SW 1271 (cell line): Measurements from ENCODE around the gene U2AF1L4.
A peak's percentile ranks its signal among the peaks of the same experiment; 100 is the strongest.
"Not testable (repeated sequence)": the region's sequence is repeated elsewhere in the genome, so short reads cannot be mapped to it uniquely, and the experiment has no call there.

Experiments
- DNase-seq, 2 experiments: peaks; one replicate each; lab custom pipeline; 2025; lab: John Stamatoyannopoulos, UW

U2AF1L4 gene

DNA sequence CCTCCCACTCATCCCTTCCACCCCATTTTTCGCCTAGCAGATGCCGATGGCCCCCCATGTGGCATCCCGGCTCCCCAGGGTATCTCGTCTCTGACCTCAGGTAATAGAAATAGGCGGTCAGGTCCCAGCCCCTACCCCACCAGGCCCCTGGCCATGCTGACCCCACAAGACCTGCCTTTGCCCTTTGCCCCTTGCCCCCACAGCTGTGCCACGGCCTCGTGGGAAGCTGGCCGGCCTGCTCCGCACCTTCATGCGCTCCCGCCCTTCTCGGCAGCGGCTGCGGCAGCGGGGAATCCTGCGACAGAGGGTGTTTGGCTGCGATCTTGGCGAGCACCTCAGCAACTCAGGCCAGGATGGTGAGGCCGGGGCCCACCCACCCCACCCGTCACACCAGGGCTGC, 35.5 kb upstream of the U2AF1L4 start:
- DNase-seq = no peak

DNA sequence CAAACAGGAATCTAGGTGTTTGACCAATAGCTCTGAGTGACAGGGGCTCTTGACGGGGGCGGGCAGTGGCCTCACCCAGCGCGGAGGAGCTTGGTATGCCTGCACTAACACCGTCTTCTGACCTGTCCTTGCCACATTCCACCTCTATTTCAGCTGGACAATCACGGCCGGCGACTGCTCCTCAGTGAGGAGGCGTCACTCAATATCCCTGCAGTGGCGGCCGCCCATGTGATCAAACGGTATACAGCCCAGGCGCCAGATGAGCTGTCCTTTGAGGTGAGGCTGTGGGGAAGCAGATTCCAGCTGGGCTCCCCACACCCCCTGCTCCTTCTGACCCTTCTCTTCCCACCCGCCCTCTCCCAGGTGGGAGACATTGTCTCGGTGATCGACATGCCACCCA, 34.8 kb upstream of the U2AF1L4 start:
- no peak for DNase-seq

DNA sequence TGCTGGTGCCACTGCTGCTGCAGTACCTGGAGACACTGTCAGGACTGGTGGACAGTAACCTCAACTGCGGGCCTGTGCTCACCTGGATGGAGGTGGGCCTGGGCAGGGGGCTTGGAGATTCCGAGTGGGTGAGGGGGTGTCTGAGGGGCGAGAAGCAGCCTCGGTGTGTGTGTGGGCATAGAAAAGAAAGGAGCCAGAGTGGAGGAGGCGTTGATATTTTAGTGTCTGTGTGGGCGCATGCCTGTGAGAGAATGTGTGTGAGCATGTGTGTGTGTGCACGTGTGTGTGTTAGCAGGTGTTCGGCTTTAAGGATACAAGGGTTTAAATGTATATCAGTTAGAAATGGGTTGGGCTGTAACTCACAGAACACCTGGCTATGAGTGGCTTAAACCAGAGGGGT, 33.8 kb upstream of the U2AF1L4 start:
- DNase-seq = no peak

DNA sequence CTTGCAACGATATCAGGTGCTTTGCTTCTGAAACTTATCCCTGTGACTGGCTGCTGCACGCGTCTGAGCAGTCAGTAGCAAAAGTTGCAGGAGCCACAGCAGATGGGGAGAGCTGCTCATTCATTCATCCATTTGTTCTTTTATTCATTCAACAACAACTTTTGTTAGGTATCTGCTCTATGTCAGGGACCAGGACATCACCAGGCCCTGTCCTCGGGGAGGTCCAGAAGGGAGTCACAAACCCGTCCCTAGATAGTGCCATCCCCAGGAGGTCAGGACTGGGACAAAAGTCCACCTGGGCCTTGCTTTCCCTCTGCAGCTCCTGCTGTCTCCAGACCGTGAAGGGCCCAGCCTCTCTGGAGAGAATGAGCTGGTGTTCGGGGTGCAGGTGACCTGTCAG, 32.7 kb upstream of the U2AF1L4 start:
- DNase-seq = no peak

DNA sequence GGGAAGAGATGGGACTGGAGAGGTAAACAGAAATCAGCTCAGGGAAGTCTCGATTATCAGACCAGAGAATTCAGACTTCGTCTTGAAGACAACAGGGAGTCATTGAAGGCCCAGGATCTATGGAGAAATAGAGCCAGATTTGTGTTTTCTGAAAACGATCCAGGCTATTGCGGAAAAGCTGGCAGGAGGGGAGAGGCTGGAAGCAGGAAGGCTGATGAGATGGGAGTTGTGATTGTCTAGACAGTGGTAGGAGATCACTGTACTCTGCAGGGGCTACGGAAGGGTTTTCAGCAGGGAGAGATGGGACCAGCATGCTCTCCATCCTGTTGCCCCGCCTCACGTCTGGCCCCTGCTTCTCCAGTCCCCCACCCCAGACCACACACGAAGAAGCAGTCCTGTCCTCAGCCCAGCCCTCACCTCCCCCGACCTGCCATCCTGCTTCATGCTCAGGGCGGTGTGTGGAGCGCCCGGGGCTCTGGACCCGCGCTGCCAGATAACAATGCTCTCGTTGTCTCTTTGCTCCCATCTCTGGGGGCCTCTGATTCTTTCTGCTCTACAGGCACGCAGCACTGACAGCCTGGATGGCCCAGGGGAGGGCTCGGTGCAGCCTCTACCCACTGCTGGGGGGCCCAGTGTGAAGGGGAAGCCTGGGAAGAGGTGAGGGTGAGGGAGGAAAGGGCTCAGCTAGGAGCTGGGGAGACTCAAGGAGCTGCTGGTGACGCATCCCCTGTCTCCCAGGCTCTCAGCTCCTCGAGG, 32.0 kb upstream of the U2AF1L4 start:
- DNase-seq = no peak

DNA sequence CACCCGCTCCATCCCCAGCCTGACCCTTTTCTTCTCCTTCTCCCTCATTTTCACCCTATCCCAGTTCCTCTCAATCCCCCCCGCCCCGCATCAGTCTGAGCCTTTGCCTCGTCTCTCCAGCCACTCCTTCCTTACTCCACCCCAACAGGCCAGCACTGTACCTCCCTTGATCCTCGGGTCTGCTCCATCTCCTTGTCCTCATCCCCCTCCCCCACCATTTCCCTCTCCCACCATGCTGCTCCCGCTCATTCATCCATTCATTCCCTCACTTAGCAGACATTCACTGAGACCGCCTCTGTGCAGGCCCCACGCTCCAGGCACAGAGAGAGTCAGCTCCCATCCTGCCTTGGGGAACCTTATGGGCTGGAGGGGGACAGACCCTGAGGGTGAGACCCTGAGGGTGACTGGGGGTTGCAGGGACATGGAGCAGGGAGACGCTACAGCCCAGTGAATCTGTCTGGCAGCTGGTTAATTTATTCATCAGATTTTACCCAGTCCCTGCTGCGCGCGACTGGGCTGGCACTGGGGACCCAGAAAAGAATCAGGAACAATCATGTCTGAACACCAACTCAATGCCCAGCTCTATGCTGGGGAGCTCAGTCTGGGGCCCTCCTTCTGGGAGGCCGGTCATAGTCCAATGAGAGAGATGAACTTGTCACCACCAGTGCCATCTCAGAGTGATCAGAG, 31.0 kb upstream of the U2AF1L4 start:
- DNase-seq = no peak

DNA sequence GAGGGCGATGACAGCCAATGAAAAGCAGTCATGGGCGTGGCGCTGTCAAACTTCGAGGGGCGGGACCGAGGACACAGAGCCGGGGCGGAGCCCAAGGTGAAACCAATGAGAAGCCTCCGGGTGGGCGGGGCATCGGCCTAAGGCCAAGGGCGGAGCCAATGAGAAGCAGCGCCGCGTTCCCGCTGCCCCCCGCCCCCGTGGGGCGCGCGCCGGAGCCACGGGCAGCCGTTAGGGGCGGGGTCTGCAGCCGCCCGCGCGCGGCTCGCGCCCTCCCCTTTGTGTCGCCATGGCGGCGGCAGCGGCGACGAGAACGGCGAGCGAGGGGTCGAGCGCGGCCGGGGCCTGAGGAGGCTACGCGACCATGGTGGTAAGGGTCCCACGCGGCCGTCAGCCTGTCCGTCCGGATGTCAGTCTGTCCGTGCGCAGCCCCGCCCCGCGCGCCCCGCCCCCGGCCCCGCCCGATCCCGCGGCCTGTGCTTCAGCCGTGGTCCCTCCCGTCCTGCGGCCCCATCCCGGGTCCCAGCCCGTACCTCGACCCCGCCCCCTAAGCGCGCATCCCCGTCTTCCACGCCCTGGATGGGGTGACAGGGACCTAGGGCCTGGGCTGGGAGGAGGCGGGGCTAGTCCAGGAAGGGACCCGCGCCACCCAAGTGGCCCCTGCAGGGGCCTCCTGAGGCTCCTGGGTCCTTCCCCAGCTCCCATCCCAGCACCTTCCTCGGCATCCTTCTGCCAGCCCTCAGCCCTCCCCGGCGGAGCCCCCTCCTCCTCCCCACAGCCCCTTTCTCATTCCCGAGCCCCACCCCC, 30.3 kb upstream of the U2AF1L4 start, which contains the start of gene ARHGAP33:
Gene ARHGAP33 (plus strand): TSS at position 267 of the 804 bp plus-strand sequence. CDS start 95 bp downstream, at position 362.
- DNase-seq = peak; percentile 76 to 88

DNA sequence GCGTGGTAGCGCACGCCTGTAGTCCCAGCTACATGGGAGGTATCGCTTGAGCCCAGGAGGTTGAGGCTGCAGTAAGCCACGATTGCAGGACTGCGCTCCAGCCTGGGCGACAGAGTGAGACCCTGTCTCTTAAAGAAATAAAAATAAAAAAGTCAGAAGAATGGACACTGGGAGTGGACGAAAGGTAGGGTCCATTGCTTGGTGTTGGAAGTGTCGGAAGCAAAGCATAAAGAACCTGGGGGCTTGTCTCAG, 29.8 kb upstream of the U2AF1L4 start:
- no peak for DNase-seq

DNA sequence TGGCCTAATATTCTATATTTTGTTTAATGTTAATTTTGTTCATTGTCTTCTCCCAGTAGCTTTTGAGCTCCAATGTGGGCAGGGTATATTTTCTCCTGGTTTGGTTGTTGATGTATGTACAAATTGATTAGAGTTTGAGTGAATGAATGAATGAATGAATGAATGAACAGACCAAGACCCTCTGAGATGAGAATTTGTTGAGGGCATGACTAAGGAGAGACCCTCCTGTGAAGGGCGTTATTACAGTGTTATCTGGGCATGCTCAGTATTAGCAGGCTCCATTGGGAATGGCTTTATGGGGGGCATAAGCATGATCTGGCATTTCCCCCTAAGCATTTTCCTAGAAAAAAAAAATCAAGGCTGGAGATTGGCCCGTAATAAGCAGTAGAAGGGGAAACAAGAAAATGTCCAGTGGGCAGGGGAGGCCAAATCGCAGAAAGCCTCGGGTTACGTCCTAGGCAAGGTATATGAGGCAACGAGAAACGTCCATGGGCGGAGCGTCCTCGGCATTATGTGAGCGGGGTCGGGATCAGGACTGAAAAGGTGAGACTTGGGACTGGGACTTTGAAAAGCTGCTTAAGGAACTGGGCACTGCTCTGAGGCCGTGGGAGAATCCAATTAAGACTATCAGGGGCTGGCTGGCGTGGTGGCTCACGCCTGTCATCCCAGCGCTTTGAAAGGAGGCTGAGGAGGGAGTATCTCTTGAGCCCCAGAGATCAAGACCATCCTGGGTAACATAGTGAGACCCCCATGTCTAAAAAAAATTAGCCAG, 29.2 kb upstream of the U2AF1L4 start:
- DNase-seq = no peak

DNA sequence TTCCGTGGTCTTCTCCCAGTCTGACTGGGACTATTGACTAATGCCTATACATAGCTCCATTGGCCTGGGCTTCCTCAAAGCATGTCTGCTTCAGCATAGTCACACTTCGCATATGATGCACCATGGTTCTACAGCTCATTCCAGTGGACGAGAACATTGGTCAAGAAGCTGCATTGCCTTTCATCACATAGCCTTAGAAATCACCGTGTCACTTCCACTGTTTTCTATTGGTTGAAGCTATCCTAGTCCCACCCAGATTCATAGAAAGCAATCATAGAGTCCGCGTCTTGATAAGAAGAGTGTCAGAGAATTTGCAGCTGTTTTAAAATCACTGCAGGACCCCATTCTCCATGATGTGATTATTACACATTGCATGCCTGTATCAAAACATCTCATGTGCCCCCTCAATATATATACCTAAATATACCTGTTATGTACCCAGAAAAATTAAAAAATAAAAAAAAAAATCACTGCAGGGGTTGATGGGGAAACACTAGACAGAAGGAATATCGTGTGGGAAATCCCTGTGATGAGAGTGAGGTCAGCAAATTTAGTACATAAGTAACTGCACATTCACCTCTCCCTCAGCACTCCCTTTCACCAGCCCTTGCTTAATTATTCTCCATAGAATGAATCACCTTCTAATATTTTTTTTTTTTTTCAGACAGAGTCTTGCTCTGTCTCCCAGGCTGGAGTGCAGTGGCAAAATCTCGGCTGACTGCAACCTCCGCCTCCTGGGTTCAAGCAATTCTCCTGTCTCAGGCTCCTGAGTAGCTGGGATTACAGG, 28.0 kb upstream of the U2AF1L4 start:
- DNase-seq = no peak

DNA sequence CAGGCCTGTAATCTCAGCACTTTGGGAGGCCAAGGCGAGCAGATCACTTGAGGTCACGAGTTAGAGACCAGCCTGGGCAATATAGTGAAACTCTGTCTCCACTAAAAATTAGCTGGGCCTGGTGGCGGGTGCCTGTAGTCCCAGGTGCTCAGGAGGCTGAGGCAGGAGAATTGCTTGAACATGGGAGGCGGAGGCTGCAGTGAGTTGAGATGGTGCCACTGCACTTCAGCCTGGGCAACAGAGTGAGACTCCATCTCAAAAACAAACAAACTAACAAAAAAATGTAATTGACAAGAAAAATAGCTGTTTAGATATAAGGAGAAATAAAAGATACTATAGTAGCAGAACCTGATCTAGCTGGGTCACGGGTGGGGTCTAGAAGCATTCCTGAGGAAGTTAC, 27.1 kb upstream of the U2AF1L4 start:
- DNase-seq = not testable (repeated sequence)

DNA sequence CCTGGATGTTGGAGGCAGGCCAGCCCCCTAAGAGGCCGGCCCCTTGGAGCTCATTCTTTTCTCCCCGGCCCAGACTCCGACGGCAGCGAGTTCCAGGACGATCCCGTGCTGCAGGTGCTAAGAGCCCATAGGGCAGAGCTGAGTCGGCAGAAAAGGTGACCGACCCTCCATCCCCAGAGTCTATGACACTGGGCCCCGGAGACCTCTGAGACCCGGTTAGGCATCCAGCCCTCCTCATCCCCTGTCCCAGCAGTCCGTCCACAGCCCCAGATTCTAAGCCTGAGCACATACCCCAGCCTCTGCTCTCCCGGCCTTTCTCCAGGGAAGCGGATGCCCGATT, 22.8 kb upstream of the U2AF1L4 start:
- DNase-seq = no peak

DNA sequence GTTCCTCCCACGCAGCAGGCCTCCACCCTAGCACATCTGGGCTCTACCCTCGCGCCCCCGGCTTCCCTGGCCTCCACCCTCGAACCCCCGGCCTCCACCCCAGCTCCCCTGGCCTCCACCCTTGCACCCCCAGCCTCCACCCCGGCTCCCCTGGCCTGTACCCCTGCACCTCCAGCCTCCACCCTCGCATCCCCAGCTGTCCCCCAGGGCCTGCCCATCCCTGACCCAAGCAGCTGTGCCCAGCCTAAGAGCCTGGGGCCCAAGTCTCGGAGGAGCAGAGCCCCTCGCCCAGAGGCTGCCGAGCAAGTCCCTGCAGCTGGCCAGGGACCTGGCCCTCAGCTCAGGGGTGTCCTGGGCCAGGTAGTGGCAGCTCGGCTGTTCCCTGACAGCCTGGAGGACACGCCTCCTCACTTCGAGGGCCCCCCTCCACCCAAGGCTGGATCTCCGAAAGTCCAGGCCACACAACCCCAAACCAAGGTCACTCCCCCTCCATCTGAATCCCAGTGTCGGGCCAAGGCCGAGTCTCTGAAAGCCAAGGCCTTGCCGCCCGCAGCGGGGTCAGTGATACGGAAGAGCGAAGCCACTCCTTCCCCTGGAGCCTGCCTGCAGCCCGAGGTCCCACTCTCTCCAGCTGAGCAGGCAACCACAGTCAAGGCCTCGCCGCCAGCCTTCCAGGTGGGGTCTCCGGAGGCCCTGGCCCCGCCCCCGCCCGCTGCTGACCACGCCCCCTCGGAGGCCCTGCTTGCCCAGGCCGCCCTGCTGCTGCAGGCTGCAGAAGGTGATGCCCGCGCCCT, 22.3 kb upstream of the U2AF1L4 start:
- no peak for DNase-seq

DNA sequence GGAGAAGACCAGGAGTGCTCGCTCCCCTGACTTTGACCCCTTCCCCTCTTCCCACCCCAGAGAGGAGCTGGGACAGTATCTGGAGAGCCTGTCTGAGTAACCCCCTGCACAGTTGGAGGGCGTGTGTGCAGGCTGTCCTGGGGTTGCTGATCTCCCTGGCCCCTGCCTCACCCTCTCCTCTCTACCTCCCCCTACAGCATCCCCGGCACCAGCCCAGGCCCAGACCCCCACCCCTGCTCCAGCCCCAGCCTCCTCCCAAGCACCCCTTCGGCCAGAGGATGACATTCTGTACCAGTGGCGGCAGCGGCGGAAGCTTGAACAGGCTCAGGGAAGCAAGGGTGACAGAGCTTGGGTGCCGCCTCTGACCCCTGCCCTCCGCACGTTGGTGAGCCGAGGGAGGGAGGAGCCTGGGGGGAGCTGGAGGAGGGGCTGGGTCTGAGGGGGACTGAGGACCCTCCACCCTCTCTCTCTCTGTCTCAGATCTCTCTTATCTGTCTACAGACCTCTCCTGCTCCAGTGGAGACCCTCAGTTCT, 21.4 kb upstream of the U2AF1L4 start:
- no peak for DNase-seq

DNA sequence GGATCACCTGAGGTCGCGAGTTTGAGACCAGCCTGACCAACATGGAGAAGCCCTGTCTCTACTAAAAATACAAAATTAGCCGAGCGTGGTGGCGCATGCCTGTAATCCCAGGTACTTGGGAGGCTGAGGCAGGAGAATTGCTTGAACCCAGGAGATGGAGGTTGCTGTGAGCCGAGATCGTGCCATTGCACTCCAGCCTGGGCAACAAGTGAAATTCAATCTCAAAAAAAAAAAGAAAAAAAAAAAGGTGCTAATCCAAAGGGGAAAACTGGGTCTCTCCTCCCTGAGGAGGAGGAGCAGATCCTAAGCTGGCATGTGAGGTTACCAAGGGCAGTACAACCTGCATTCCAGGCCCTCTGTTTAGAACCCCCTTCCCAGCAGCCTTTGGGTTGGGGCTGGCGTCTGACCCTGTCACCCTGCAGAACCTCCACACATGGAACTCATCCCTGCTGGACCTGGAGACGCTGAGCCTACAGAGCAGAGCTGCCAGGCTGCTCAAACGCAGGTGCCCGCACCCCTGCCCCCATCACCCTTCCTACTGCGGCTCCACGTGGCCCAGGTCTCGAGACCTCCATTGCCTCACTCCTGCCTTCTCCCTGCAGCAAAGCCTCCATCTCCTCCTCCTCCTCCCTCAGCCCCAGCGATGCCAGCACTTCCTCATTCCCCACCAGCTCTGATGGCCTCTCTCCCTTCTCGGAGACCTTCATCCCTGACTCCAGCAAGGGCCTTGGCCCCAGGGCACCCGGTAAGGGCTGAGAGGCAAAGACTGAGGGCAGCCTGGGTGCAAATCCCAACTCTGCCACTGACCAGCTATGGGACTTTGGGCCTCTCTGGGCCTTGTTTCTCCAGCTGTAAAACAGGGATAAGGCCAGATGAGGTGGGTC, 19.5 kb upstream of the U2AF1L4 start:
- DNase-seq = no peak

DNA sequence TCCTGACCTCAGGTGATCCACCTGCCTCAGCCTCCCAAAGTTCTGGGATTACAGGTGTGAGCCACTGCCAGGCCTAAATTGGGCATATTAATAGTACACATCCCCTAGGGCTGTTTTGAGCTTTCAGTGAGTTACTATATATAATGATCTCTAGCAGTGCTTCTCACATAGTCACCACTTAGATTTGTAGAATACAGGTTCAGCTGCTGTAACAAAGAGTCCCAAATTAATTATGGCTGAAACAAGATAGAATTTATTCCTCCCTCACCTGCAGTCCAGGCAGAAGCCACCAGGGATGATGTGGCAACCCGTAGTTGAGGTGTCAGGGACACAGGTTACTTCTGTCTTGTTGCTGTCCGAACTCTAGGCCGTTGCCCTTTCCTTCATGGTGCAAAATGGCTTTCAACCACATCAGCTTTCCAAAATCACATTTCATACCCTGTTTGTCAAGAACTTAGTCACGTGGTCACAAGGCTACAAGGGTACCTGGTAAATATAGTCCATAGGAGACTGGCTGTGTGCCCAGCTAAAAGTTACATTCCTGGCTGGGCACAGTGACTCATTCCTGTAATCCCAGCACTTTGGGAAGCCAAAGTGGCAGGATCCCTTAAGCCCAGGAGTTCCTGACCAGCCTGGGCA, 15.6 kb upstream of the U2AF1L4 start:
- DNase-seq = no peak

DNA sequence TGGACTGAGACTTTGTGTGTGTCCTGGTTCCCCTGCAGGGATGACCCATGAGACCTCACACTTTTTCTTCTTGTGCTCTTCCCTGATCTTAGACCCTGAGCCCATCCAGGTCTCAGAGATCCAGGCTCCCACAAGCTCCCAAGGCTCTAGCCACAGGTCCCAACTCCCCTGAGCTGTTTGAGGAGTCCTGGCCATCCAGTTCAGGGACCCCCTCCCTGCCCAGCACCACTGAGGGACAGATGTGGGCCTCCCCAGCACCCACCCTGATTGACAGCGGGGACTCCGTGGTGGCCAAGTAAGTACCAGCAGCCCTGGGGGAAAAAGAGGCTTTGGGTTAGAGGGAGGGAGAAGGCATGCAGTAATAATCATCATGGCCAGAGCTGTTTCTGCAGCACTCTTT, 14.5 kb upstream of the U2AF1L4 start:
- DNase-seq = no peak

DNA sequence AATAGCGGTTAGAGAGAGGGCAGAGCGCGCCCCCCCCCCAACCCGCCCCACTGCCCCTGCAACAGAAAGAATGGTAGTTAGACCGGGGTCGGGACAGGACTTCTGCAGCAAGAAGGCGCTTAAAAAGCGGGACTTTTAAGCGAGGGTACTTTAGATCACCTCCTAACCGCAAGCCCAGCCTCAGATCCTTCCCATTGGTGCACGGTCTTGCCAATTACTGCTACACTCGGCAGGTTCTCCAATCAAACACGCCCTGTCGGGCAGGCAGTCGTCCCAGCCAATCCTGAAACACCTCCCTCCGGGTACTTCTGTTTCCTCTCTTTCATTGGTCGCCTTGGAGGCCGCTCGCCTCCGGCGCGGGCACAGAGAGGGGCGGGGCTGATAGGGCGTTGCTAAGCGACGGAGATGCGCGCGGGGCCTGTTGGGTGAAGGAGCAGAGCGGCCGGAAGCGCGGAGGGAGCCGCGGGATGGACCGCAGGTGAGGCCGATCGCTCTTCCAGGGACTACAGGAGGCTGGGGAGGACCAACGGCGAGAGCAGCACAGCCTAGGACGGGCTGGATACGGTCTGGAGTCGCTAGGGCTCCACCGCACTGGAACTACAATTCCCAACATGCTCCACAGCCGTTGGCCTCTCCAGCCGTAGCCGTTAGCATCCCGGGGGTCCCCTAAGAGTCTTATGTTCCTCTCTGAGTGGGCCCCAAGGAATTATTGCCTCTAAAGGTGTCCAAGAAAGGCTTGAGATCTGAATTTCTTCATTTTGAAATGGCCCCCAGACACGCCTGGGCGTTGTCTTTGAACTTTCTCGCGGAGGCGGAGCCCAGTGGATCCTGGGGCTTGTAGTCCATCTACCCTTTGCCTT, 12.8 kb upstream of the U2AF1L4 start, which contains the start of gene PROSER3:
Gene PROSER3 (plus strand): TSS at position 428 of the 860 bp plus-strand sequence. CDS start 40 bp downstream, at position 468.
- peak; percentile 93 to 97 for DNase-seq
